ENCODE data around the gene DHX16.
"Not testable (repeated sequence)": the region's sequence is repeated elsewhere in the genome, so short reads cannot be mapped to it uniquely, and the experiment has no call there.

DHX16 gene

DNA sequence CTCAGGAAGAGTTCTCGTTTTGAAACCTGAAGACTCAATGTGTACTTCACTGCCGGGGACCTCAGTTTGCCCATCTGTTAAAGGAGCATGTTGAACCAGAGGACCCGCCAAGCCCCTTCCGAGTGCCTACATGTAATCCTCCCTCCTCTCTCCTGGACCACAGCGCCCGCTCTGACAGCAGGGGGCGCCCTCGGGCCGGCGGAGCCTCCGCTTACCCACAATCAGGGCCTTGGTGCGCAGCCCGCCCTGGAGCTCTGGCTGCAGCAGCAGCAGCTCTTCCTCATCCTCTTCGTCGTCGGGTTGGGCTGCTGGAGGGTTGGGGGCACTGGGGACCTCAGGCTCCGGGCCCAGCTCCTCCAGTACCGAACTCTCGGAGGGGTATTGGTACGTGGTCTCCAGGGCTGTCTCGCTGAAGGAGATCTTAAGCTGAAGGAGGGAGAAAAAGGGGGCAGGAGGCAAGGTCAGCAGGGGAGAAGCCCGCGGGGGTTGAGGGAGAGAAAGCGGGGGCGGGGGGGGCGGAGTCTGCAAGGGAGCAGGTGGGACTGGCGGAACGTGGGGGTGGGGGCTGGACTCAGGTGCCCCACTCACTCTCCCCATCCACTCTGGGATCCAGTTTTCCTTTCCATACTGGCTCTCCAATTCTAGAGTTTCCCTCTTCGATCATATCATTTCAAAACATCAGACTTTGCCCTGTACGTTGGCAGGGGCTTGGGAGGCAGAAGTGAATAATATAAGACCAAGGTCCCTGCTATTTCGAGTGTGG lies 6.3 kb upstream of the DHX16 start:
- Histone ChIP-seq H3K27ac (ENCODE audit: low read depth in 2 of 2, low read length in 2 of 2) (peak overlapping the region in 1 of 2 donors; percentile 48), H3K9me3 (ENCODE audit: control insufficient read depth in 2 of 2, low read length in 2 of 2) (no peaks in the 10 kb centered on the region), H3K4me3 (ENCODE audit: low read length in 2 of 2) (peak overlapping the region in 1 of 2 donors; percentile 52), H3K36me3 (ENCODE audit: control insufficient read depth in 2 of 2, insufficient read depth in 2 of 2, low read length in 2 of 2) (peaks cover 12 to 22% of the 10 kb centered on the region in 2 donors), H3K27me3 (ENCODE audit: control insufficient read depth in 2 of 2, insufficient read depth in 2 of 2, low read length in 2 of 2) (no peaks in the 10 kb centered on the region), H3K9ac (ENCODE audit: low read depth in 1 of 2, low read length in 2 of 2) (no peak overlapping the region), H3K4me1 (ENCODE audit: control insufficient read depth in 2 of 2, insufficient read depth in 2 of 2, low read length in 2 of 2) (peaks cover 16 to 25% of the 10 kb centered on the region in 2 donors)

DNA sequence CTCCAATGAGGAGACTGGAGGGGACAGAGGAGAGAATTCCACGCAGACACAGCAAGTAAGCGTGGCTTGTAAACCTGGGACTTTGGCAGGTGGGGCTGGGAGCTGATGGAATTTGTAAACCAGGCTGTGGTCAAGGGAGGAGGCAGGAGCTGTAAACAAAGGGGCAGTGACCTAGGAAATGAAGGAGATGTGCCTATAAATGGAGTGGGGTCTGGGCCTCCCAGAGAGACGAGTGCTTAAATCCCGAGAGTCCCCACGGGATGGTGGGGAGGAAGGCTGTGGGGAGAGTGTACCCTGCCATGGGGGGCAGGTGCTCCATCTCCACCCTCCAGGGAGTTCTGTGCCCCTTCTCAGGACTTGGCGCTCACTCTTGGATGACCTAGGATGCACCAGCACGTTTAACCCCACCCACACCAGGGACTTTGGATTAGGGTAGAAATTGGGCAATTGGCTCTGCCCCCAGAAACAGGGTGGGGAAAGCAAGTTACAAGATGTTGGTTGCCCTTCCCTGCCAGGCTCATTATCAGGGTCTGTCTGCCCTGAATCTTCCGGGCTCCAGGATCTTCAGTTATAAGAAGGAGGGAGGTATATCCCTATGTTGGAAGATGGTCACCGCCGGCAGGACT lies 4.0 kb upstream of the DHX16 start:
- peaks cover 18 to 22% of the 10 kb centered on the region in 2 donors for H3K4me1 ChIP-seq (ENCODE audit: control insufficient read depth in 2 of 2, insufficient read depth in 2 of 2, low read length in 2 of 2)
- no peaks in the 10 kb centered on the region for H3K9me3 ChIP-seq (ENCODE audit: control insufficient read depth in 2 of 2, low read length in 2 of 2)
- no peak overlapping the region for H3K9ac ChIP-seq (ENCODE audit: low read depth in 1 of 2, low read length in 2 of 2)
- H3K27ac ChIP-seq (ENCODE audit: low read depth in 2 of 2, low read length in 2 of 2): no peak overlapping the region
- H3K36me3 ChIP-seq (ENCODE audit: control insufficient read depth in 2 of 2, insufficient read depth in 2 of 2, low read length in 2 of 2): peaks cover 12 to 22% of the 10 kb centered on the region in 2 donors
- H3K4me3 ChIP-seq (ENCODE audit: low read length in 2 of 2): no peak overlapping the region
- H3K27me3 ChIP-seq (ENCODE audit: control insufficient read depth in 2 of 2, insufficient read depth in 2 of 2, low read length in 2 of 2): no peaks in the 10 kb centered on the region

DNA sequence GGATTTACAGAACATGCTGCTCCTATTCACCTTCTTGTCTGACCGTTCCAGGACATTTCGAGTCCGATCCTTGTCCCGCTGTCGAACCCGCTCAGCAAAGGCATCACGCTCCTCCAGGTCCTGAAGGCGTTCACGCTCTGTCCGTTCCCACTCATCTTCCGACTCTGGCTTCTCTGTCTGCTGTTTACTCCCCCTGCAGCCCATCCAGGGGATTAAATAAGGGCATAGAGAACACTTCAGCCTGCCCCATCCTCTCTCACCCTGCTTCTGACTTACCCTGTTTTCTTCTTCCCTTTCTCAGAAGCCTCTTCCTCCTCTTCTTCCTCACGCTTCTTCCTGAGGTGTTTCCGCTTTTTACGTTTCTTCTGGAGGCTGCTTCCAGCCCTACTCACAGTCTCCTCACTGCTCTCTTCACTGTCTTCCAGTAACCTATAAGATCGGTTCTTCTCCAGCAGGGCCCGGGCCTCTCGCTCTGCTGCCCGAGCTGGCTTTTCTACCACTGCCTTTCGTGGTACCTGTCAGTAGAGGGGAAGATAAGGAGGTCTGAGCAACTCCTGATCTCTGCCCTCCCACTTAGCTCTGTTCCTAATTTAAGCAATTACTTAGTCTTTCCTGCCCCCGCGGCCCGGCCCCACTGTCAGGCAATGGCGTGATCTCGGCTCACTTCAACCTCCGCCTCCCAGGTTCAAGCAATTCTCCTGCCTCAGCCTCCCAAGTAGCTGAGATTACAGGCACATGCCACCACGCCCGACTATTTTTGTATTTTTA lies 1.9 kb downstream of the DHX16 start:
- peaks cover 10 to 16% of the 10 kb centered on the region in 2 donors for H3K4me1 ChIP-seq (ENCODE audit: control insufficient read depth in 2 of 2, insufficient read depth in 2 of 2, low read length in 2 of 2)
- H3K27ac ChIP-seq (ENCODE audit: low read depth in 2 of 2, low read length in 2 of 2): no peak overlapping the region
- H3K4me3 ChIP-seq (ENCODE audit: low read length in 2 of 2): no peak overlapping the region
- H3K9ac ChIP-seq (ENCODE audit: low read depth in 1 of 2, low read length in 2 of 2): no peak overlapping the region
- H3K9me3 ChIP-seq (ENCODE audit: control insufficient read depth in 2 of 2, low read length in 2 of 2): no peaks in the 10 kb centered on the region
- H3K27me3 ChIP-seq (ENCODE audit: control insufficient read depth in 2 of 2, insufficient read depth in 2 of 2, low read length in 2 of 2): no peaks in the 10 kb centered on the region
- H3K36me3 ChIP-seq (ENCODE audit: control insufficient read depth in 2 of 2, insufficient read depth in 2 of 2, low read length in 2 of 2): peaks cover 19 to 32% of the 10 kb centered on the region in 2 donors

DNA sequence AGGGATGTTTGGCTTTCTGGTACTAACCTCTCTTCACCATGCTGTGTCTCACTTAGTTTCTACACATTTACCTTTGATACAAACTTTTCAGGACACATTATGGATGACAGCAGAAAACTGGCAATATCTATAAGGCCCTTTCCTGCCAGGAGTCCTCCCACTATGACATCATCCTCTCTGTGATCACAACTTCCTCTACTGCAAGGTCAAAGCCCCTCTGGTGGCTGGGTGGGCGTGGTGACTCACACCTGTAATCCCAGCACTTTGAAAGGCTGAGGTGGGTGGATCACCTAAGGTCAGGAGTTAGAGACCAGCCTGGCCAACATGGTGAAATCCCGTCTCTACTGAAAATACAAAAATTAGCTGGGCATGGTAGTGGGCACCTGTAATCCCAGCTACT lies 6.5 kb downstream of the DHX16 start:
- not testable (repeated sequence) for H3K9me3 ChIP-seq (ENCODE audit: control insufficient read depth in 2 of 2, low read length in 2 of 2); H3K27me3 ChIP-seq (ENCODE audit: control insufficient read depth in 2 of 2, insufficient read depth in 2 of 2, low read length in 2 of 2); H3K4me3 ChIP-seq (ENCODE audit: low read length in 2 of 2); H3K9ac ChIP-seq (ENCODE audit: low read depth in 1 of 2, low read length in 2 of 2); H3K4me1 ChIP-seq (ENCODE audit: control insufficient read depth in 2 of 2, insufficient read depth in 2 of 2, low read length in 2 of 2); H3K27ac ChIP-seq (ENCODE audit: low read depth in 2 of 2, low read length in 2 of 2)
- peaks cover 56 to 71% of the 10 kb centered on the region in 2 donors for H3K36me3 ChIP-seq (ENCODE audit: control insufficient read depth in 2 of 2, insufficient read depth in 2 of 2, low read length in 2 of 2)

DNA sequence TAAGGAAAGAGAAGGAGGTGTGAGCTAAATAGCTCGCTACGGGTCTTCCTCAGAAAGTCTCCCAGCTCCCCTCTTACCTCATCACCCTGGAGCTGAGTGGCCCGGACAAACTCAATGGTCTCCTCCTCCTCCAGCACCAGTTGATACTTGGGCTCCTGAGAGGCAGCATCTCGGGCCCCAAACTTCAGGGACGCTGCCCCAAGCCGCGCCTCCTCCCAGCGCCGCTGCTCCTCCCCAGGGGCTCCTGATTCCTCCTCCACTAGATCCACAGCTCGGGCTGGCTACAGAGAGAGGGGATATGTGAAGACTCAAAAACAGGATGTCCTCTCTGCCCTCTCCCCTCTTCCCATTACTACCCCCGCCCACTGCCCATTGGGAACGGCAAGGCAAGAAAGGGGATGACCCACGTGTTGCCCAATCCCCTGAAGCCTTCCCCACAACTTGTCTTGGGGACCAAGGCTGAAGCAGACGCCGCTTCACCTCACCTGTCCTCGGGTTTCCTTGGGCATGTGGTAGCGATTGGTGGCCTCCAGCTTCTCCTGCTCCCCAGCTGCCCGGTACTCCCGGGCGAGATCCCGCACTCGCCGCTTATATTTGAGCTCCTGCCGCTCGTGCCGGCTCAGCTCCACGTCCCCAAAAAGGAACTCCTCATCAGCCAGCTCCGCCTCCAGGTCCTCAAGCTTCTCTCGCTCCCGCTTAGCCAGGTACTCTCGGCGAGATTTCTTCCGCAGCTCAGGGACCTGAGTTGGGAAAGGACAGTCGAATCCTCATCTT lies 7.6 kb downstream of the DHX16 start:
- Histone ChIP-seq H3K27ac (ENCODE audit: low read depth in 2 of 2, low read length in 2 of 2) (no peak overlapping the region), H3K4me3 (ENCODE audit: low read length in 2 of 2) (no peak overlapping the region), H3K36me3 (ENCODE audit: control insufficient read depth in 2 of 2, insufficient read depth in 2 of 2, low read length in 2 of 2) (peaks cover 52 to 67% of the 10 kb centered on the region in 2 donors), H3K27me3 (ENCODE audit: control insufficient read depth in 2 of 2, insufficient read depth in 2 of 2, low read length in 2 of 2) (no peaks in the 10 kb centered on the region), H3K9me3 (ENCODE audit: control insufficient read depth in 2 of 2, low read length in 2 of 2) (no peaks in the 10 kb centered on the region), H3K9ac (ENCODE audit: low read depth in 1 of 2, low read length in 2 of 2) (no peak overlapping the region), H3K4me1 (ENCODE audit: control insufficient read depth in 2 of 2, insufficient read depth in 2 of 2, low read length in 2 of 2) (no peaks in the 10 kb centered on the region)

DNA sequence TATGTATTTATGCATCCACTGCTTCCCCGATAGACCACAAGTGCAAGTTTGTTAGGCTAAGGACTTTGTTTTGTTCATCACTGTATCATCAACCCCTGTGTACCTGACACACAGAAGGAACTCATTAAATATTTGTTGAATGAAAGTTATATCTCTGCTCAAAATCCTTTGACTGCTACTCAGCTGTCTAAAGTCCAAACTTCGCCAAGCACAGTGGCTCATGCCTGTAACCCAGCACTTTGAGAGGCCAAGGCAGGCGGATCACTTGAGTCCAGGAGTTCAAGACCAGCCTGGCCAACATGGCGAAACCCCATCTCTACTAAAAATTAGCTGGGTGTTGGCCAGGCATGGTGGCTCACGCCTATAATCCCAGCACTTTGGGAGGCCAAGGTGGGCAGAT lies 14.9 kb downstream of the DHX16 start:
- not testable (repeated sequence) for H3K9ac ChIP-seq (ENCODE audit: low read depth in 1 of 2, low read length in 2 of 2); H3K27ac ChIP-seq (ENCODE audit: low read depth in 2 of 2, low read length in 2 of 2); H3K9me3 ChIP-seq (ENCODE audit: control insufficient read depth in 2 of 2, low read length in 2 of 2); H3K27me3 ChIP-seq (ENCODE audit: control insufficient read depth in 2 of 2, insufficient read depth in 2 of 2, low read length in 2 of 2); H3K4me3 ChIP-seq (ENCODE audit: low read length in 2 of 2); H3K4me1 ChIP-seq (ENCODE audit: control insufficient read depth in 2 of 2, insufficient read depth in 2 of 2, low read length in 2 of 2)
- peaks cover 78 to 86% of the 10 kb centered on the region in 2 donors for H3K36me3 ChIP-seq (ENCODE audit: control insufficient read depth in 2 of 2, insufficient read depth in 2 of 2, low read length in 2 of 2)

DNA sequence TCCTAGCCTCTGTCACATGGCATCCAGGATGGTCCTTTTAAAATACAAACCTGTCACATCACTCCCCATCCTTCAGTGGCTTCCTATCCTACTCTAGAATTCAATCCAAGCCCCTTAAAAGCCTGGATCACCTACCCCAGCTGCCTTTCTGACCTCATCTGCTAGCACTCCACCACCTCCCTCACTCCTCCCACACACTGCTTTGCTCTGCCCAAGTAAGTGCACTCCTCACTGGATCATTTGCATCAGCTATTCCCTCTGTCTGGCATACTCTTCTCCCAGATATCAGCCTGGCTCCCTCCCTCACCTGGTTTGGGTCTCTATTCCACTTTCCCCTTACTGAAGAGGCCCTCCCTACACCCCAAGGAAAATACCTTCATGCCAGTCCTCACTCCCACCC lies 15.4 kb downstream of the DHX16 start:
- Histone ChIP-seq H3K36me3 (ENCODE audit: control insufficient read depth in 2 of 2, insufficient read depth in 2 of 2, low read length in 2 of 2) (peaks cover 78 to 86% of the 10 kb centered on the region in 2 donors), H3K4me1 (ENCODE audit: control insufficient read depth in 2 of 2, insufficient read depth in 2 of 2, low read length in 2 of 2) (peaks cover 0 to 3% of the 10 kb centered on the region in 2 donors), H3K27ac (ENCODE audit: low read depth in 2 of 2, low read length in 2 of 2) (no peak overlapping the region), H3K27me3 (ENCODE audit: control insufficient read depth in 2 of 2, insufficient read depth in 2 of 2, low read length in 2 of 2) (no peaks in the 10 kb centered on the region), H3K9me3 (ENCODE audit: control insufficient read depth in 2 of 2, low read length in 2 of 2) (no peaks in the 10 kb centered on the region), H3K9ac (ENCODE audit: low read depth in 1 of 2, low read length in 2 of 2) (no peak overlapping the region), H3K4me3 (ENCODE audit: low read length in 2 of 2) (no peak overlapping the region)

DNA sequence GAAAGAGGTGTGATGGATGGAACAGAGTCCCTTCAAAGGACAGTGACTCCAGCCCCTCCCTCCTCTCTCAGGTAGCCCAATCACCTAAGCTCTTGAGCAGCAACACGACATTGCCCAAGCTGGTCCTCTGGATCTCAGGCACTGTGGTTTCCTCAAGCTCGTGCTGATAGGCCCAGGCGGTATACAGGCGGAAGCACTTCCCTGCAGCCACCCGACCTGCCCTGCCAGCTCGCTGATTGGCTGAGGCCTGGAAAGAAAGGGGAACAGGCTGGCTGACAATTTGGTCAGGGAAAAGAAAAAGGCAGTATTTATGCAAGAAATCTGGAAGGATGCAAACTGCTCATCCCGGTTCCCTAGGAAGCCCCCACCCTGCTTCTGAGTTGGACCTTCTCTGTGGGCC lies 16.3 kb downstream of the DHX16 start:
- H3K4me3 ChIP-seq (ENCODE audit: low read length in 2 of 2): no peak overlapping the region
- H3K36me3 ChIP-seq (ENCODE audit: control insufficient read depth in 2 of 2, insufficient read depth in 2 of 2, low read length in 2 of 2): peaks cover 78 to 86% of the 10 kb centered on the region in 2 donors
- no peaks in the 10 kb centered on the region for H3K27me3 ChIP-seq (ENCODE audit: control insufficient read depth in 2 of 2, insufficient read depth in 2 of 2, low read length in 2 of 2)
- no peak overlapping the region for H3K9ac ChIP-seq (ENCODE audit: low read depth in 1 of 2, low read length in 2 of 2)
- no peak overlapping the region for H3K27ac ChIP-seq (ENCODE audit: low read depth in 2 of 2, low read length in 2 of 2)
- H3K4me1 ChIP-seq (ENCODE audit: control insufficient read depth in 2 of 2, insufficient read depth in 2 of 2, low read length in 2 of 2): peaks cover 0 to 5% of the 10 kb centered on the region in 2 donors
- H3K9me3 ChIP-seq (ENCODE audit: control insufficient read depth in 2 of 2, low read length in 2 of 2): no peaks in the 10 kb centered on the region

DNA sequence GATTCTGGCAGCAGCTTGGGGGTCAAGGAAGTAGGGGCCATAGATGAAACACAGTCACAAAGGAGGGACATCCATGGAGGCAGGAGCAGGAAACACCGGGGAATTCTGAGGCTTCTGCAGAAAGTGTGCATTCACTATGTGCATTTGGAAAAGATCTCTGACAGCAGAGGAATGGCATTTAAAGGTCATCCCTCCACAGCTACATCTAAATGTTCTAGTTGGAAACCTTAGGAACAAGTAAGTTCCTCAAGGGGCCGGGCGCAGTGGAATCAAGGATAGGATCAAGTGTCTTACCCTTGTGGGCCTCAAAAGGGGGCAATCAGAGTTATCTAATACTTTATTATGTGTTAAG lies 17.1 kb downstream of the DHX16 start:
- H3K36me3 ChIP-seq (ENCODE audit: control insufficient read depth in 2 of 2, insufficient read depth in 2 of 2, low read length in 2 of 2): peaks cover 82 to 90% of the 10 kb centered on the region in 2 donors
- H3K27me3 ChIP-seq (ENCODE audit: control insufficient read depth in 2 of 2, insufficient read depth in 2 of 2, low read length in 2 of 2): no peaks in the 10 kb centered on the region
- H3K4me3 ChIP-seq (ENCODE audit: low read length in 2 of 2): no peak overlapping the region
- no peak overlapping the region for H3K27ac ChIP-seq (ENCODE audit: low read depth in 2 of 2, low read length in 2 of 2)
- H3K9ac ChIP-seq (ENCODE audit: low read depth in 1 of 2, low read length in 2 of 2): no peak overlapping the region
- H3K9me3 ChIP-seq (ENCODE audit: control insufficient read depth in 2 of 2, low read length in 2 of 2): no peaks in the 10 kb centered on the region
- peaks cover 0 to 5% of the 10 kb centered on the region in 2 donors for H3K4me1 ChIP-seq (ENCODE audit: control insufficient read depth in 2 of 2, insufficient read depth in 2 of 2, low read length in 2 of 2)

Measured in mucosa of rectum (tissue), 2 donors.